GM12875 (cell line): ENCODE results near the gene PPT1.
A peak's percentile ranks its signal among the peaks of the same experiment; 100 is the strongest.

Experiments used
- H3K4me3 ChIP-seq: one replicate; pipeline ENCODE4 v1.5.1; 2011; ENCODE audit warnings: low read depth, low read length, control low read depth
- TF ChIP-seq, protein P1 (sequence below): IDR thresholded peaks from 2 replicates; pipeline ENCODE4 v1.5.1; 2011; ENCODE audit warnings: low read depth, mild to moderate bottlenecking, control low read depth, inconsistent platforms, low read length, moderate library complexity, borderline replicate concordance; ENCODE audit not compliant: insufficient read depth

Gene PPT1

DNA sequence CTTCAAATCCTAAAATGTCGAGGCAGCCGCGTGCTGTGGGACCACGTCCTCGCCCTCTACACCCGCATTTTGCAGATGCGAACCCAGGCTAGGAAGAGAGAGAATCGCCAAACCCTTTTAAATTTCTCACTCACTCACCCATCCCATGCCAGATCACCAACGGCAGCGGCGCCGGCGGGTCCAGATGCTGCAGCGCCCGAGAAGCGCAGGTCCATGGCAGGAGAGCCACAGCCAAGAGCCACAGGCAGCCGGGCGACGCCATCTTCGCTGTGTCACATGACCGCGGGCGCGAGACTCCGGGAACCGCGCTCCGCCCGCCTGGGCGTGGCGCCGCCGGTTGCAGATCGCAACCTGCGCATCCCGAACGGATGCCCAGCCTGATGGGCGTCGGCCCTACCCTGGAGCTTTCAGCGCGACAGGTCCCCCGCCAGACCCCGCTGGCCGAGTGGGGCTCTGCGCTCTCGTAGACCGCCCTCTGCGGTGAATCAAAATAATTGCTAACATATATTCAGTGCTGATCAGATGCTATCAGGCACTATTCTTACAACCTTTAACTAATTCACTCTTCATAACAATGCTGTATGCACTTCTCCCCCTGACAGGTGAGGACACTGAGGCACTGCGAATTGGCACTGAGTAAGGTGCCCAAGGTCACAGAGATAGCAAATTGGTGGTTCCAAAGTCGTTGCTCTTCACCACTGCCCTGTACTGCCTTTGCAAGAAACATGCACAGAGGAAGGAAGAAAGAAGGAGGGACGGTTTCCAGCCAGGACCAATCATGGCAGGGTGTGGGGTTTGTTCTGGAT is at the start of gene PPT1:
Gene PPT1, minus strand, starts transcription at position 276 of the 806 bp plus-strand sequence. Its CDS starts 14 bp downstream, at position 262.
- TF ChIP-seq, protein P1, sequence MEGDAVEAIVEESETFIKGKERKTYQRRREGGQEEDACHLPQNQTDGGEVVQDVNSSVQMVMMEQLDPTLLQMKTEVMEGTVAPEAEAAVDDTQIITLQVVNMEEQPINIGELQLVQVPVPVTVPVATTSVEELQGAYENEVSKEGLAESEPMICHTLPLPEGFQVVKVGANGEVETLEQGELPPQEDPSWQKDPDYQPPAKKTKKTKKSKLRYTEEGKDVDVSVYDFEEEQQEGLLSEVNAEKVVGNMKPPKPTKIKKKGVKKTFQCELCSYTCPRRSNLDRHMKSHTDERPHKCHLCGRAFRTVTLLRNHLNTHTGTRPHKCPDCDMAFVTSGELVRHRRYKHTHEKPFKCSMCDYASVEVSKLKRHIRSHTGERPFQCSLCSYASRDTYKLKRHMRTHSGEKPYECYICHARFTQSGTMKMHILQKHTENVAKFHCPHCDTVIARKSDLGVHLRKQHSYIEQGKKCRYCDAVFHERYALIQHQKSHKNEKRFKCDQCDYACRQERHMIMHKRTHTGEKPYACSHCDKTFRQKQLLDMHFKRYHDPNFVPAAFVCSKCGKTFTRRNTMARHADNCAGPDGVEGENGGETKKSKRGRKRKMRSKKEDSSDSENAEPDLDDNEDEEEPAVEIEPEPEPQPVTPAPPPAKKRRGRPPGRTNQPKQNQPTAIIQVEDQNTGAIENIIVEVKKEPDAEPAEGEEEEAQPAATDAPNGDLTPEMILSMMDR, result peak; percentile 29; the same call in 1 of the 2 replicates
- H3K4me3 ChIP-seq, result peak within 1 kb of the TSS; percentile 87

DNA sequence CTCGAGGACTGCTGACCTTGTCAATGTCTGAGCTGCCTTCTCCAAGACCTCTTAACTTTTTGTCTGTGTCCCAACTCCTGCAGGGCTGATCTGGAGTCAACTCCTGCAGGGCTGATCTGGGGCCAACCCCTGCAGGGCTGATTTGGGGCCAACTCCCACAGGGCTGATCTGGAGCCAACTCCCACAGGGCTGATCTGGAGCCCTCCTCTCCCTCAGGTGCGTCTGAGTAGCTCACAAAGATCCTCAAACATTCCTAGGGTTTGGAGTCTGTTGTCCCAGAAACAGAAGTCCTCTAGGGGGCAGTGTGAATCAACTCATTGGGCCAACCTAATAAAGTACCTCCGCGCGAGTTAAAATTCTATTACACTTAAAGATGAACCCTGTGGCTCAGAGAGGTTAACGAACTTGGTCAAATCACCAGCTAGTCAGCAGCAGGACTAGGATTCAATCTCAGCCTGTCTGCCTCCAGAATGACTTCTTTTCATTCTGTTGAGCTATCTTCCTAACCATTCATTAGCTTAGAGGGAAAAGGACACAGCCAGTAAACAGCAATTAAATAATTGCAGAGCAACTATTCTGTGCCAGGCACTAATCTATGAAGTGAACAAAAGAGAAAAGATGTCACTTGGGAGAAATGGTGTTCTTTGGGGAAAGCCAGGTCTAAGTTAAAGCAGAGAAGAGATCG is 47.0 kb upstream of the PPT1 start:
- H3K4me3 ChIP-seq, result no peak overlapping the region
- TF ChIP-seq, protein P1, result peak; percentile 68

DNA sequence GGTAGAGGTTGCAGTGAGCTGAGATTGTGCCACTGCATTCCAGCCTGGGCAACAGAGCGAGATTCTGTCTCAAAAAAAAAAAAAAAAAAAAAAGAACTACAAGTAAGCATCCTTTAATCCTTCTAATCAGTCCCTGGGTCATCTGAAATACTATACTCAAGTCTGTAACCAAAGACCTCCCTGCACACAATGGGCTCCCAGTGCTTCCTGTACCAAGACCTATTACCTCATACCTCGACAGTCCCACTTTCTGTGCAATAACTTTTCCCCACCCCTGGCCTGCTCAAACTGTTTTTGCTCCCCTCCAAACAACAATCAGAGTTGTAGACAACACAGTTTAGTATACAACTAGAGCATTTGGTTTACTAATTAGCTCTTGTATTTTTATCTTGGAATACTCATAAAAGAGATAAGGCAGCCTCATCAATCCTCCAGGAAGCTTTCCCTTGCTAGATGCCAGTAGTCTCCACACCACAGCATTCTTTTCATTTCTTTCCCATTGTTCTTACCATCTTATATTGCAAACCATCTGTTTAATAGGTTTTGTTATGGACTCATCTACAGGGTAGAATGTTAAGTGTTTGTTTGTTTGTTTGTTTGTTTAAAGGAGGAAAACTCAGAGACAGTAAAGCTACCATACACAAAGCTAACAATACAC is 45.0 kb upstream of the PPT1 start:
- TF ChIP-seq, protein P1, result no peak
- no peak overlapping the region for H3K4me3 ChIP-seq

DNA sequence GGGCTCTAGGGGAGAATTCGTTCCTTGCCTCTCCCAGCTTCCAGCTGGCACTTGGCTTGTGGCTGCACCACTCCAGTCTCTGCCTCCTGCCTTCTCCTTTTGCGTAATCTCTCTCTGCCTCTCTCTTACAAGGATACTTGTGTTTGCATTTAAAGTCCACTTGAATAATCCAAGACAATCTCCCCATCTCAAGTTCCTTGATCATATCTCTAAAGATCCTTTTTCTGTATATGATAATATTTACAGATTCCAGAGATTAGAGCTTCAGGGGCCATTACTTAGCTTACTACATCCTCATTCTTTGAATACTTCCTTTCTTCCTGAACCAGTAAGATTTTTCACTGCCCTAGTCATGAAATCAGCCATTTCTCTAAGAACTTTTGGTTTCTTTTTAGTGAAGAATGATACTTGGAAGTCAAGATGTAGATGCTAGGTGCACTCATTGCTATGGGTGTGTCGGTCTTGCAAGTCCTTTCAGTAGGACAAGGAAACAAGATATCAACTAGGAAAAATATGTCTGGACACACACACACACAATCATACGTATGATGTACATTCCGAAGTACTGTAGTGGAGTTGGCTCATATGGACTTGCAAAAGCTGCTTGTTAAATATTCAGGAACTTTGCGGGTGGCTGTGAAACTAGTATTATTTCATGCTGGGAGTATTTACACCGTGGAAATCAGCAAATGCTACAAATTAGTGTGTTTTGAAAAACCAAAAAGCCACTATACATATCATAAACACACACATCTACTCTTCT is 43.3 kb upstream of the PPT1 start:
- no peak overlapping the region for H3K4me3 ChIP-seq
- TF ChIP-seq, protein P1, result no peak

DNA sequence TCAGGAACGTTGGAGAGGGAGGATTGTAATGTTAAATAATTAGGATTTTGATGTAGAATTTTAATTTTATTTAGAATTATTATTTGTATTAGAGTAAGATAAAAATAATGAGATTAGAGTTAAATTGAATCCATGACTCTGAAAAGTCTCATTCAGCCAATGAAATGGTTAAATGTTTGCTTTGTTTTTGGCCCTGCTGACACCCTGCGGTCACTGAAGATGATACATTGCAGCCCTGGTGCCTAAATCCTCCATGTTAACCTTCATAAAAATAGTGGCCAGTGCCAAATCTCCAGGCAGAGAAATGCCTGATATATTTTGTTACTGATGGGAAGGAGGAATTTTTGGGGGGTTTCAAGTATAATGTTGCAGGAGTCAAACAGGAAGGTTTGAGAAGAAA is 36.8 kb upstream of the PPT1 start:
- TF ChIP-seq, protein P1, result no peak
- H3K4me3 ChIP-seq, result no peak overlapping the region

DNA sequence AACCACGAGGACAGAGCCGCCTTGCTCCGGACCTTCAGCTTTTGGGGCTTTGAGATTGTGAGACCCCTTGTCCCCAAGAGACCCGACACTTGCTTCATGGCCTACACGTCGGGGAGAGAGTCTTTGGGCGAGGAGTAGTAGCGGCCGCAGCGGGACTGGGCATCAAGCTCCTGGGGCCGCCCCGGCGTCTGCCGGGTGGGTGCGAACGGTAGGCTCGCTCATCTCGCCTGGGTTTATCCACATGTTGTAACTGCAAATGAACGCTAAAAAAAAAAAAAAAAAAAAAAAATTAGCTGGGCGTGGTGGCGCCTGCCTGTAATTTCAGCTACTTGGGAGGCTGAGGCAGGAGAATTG is 36.2 kb upstream of the PPT1 start:
- TF ChIP-seq, protein P1, result no peak
- no peak overlapping the region for H3K4me3 ChIP-seq
